Measurements from ENCODE around the gene IRF5.

- no peak for TF ChIP-seq CTCF (IDR thresholded peaks at IDR 0.05; ENCODE audit: low read depth, low read length, poor library complexity, severe bottlenecking)
- TF ChIP-seq EZH2phosphoT487 (IDR thresholded peaks at IDR 0.05; ENCODE audit: borderline replicate concordance, low read length): no peak
Measured at GRCh38 chr7:128910569-128910945, 27.2 kb upstream of the IRF5 start, which contains the start of gene KCP.
